HG02610 (cell line): ENCODE data around the gene NEURL1B.
"Not testable (repeated sequence)": the region's sequence is repeated elsewhere in the genome, so short reads cannot be mapped to it uniquely, and the experiment has no call there.

ENCODE experiments used
- ATAC-seq: cut with Tn5 transposase; IDR thresholded peaks from one replicate; pipeline ENCODE4 v1.9.1; 2021; ENCODE audit warnings: mild to moderate bottlenecking, moderate library complexity; ENCODE audit not compliant: unreplicated experiment

The NEURL1B gene

DNA sequence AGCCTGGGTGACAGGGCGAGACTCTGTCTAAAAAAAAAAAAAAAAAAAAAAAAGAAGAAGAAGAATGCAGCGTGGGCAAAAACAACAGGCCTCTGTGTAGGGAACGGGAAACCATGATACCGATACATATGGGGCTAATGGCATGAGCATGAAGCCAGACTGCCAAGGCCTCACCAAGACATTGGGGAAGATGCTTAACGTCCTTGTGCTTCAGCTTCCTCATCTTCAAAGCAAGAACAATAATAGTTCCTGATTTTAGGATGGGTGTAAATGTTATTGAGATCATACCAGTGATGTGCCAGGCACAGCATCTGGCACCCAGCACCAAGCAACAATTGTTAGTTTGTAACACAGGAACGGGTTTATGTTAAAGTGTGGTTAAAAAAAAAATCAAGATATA is 51.4 kb downstream of the NEURL1B start:
- no peak for ATAC-seq

GRCh38 chr5:172692981-172693380 is 51.9 kb downstream of the NEURL1B start:
- no peak for ATAC-seq

GRCh38 chr5:172694061-172694460 is 53.0 kb downstream of the NEURL1B start:
- no peak for ATAC-seq

GRCh38 chr5:172694541-172694940 is 53.5 kb downstream of the NEURL1B start:
- ATAC-seq, result no peak

DNA sequence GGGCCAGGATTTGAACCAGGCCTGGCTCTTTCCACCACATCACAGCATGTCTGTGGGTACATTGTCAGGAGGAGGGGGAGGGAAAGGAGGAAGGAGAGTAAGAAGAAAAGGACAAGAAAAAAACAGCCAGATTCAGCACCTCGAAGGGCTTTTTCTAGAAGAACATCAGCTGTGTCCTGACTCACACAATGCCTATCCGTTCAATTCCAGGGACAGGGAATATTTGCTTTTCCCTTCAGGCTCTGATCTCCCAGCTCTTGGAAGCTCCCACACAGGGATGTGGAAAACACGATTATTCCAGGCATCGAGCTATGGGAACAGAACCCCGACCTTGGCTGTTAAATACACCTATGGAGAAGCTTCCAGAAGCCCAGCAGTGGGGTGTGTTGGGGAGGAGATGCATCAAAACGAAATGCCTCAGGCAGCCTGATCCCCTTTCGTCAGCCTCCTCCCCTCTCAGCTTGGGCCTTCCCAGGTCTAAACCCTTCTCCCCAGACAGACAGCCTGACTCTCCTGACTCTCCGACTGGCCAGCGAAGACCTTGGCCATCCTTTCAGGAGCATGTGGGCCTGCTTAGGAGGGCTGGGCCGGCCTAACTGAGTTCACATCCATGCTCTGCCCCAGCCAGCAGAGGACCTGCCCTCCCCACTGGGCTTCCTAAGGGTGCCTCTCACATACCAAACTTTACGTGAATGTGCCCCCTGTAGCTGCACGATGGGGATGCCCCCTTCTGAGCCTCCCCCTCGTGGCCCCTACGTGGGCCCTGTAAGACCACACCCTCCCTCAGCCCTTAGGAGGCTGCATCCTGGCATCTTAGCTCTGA is 54.4 kb downstream of the NEURL1B start:
- no peak for ATAC-seq

DNA sequence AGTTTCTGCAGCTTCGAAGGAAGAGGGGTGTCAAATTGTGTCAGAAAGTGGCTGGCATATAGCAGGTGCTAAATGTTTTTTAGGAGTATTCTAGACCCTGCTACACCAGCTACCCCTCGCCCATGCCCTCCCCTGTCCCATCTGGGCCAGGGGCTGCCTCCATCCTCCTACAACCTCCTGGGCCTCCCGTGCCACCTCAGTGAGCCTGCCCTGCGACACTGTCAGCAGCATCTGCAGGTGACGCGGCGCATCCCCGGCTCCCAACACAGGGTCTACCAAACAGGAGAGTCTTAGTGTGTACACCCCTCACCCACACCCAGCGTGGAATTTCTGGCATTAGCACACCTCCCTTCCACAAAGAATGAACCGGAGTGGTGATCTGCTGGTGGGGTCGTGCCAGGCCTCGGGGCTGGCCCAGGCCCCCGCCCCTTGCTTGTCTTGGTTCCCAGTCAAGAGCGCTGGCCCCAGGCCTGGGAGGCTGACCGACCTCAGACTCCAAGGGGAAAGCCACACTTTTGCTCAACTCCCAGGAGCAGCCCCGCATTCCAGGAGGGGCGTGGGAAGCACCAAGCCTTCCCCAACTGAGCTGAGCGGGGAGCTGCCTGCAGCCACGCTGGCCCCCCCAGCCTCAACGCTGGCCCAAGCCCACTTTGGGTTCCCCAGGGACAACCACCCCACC is 55.2 kb downstream of the NEURL1B start:
- ATAC-seq, result no peak

- ATAC-seq, result peak; percentile 73
Observed at GRCh38 chr5:172697123-172698121, 56.4 kb downstream of the NEURL1B start.

- ATAC-seq, result no peak
Observed at GRCh38 chr5:172699423-172699822, 58.4 kb downstream of the NEURL1B start.

DNA sequence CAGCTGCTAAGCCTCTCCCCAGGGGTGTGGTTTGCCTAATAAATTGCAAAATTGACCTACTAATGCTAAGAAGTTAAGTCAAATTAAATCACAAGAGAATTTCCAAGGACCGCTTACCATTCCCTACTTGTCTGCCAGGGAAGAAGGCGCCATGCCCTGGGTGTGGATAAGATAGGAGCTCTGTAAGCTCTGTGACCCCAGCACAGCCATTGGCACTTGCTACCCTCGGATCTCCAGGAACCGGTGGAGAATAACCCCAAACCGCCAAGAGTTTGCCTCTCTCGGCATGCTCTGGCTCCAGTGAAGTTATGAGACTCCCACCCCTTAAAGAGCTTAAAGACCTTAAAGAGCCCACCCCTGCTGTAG is 58.9 kb downstream of the NEURL1B start:
- ATAC-seq, result no peak

GRCh38 chr5:172700365-172701290 is 59.6 kb downstream of the NEURL1B start:
- no peak for ATAC-seq

GRCh38 chr5:172701291-172701656 is 60.2 kb downstream of the NEURL1B start:
- ATAC-seq, result no peak

- no peak for ATAC-seq
Observed at GRCh38 chr5:172703952-172704351, 62.9 kb downstream of the NEURL1B start.

GRCh38 chr5:172705576-172706084 is 64.6 kb downstream of the NEURL1B start:
- ATAC-seq, result no peak

DNA sequence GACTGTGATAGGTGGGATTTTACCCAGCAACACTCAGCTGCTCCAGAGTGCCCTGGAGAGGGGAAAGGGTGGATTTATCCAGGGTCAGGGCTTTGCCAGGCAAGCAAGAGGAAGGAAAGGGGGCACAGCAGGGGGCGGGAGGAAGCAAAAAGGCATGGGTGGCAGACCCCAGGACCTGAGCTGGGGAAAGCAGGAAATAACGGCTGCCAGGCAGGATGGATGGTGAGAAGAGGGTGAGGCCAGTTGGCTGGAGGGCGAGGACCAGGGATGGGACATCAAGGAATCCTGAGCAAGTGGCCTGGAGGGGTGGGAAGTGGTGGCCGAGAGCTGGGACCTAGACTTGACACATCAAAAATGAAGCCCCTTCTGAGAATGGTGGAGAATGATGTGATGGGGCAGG is 65.7 kb downstream of the NEURL1B start:
- no peak for ATAC-seq

GRCh38 chr5:172707285-172708182 is 66.5 kb downstream of the NEURL1B start:
- no peak for ATAC-seq

DNA sequence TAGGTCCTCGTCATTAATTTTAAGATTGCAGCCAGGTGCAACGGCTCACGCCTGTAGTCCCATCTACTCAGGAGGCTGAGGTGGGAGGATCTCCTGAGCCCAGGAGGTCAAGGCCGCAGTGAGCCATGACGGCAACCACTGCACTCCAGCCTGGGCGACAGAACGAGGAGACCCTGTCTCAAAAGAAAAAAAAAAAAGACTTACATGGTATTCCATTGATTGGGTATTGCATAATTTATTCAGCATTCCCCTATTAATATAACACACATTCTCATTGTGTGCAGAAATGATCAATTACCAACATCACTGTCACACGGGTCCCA is 67.1 kb downstream of the NEURL1B start:
- no peak for ATAC-seq

GRCh38 chr5:172710676-172711075 is 69.6 kb downstream of the NEURL1B start:
- no peak for ATAC-seq

DNA sequence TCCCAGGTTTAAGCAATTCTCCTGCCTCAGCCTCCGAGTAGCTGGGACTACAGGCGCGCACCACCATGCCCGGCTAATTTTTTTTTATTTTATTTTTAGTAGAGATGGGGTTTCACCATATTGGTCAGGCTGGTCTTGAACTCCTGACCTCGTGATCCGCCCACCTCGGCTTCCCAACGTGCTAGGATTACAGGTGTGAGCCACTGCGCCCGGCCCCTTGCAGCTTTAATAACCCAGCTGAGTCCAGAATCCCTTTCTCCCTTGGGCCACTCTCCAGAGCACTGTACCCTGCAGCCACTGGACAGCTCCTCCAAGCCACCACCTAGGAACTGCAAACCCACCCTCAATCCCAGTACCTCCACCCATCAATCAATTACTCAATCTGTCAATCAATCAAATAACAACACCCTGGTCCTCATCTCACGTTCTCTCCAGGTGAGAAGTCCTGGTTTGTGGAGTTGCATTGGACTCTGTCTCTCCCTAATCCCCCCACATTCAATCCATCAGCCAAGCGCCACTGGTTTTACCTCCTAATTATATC is 70.3 kb downstream of the NEURL1B start:
- not testable (repeated sequence) for ATAC-seq

DNA sequence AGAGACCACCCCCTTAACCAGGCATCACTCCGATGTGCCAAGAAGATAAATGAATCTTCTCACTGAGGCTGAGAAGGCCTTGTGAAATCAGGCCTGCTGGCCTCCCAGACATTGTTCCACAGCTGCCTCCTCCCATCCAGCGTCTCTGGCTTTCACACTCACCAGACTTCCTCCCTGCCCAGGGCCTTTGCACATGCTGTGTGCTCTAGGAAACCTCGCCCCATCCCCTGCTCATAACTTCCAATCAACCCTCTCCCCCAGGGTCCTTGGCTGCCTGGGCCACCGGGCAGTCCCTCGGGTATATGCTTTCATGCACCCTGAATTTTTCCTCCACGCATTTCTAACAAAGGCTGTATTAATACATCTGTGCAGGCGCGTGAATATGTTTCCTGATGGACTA is 71.5 kb downstream of the NEURL1B start:
- ATAC-seq, result no peak
